GM12891 (cell line): Measurements from ENCODE around the gene TMEM178B.

Source experiments
- POLR2A ChIP-seq: IDR thresholded peaks from 2 replicates; pipeline ENCODE4 v1.6.1; 2011; ENCODE audit warnings: low read depth, low read length, control low read depth
- TAF1 ChIP-seq: IDR thresholded peaks from 2 replicates; pipeline ENCODE4 v1.6.1; 2011; ENCODE audit warnings: low read depth, low read length, control low read depth

DNA sequence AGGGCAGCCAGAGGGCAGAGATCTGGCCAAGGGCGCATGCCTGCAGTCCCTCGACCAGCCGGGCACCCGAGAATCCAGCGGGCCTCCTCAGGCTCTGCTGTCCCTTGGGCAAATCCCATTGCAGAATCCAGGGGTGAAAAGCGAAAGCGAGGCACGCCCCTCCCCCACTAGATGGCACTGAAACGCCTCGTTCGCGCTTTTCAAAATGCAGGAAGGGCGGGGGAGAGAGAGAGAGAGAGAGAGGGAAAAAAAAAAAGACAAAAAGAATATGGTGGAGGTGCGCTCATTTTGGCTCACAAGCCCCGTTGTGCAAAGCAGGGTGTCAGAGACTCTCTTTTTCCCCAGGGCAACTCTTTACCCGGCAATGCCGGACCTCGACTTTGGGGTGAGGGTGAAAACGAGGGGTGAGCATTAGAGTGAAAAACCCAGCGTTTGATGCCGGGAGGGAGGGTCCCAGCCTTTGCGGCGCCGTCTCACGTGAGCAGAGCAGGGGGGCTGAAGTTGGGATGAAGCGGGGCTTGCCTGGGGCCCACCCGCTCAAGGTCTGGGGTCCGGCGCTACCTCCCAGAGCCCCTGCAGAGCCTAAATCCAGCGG, 2.5 kb upstream of the TMEM178B start:
- TF ChIP-seq TAF1 = no peak
- TF ChIP-seq POLR2A = no peak
